Measurements from ENCODE around the gene SMIM9. TPM values are rescaled to one million over a fixed set of nuclear protein-coding genes. Genes with fewer than 3 reads are reported as not detected.

SMIM9 gene
- total and polyA plus RNA-seq, 9 of the 15 experiments (the other 6 are each of a cell fraction or from before 2014, with no cell fraction given) = 0.08 TPM; not detected in 8

GRCh38 chrX:154784149-154784995, 50.1 kb downstream of the SMIM9 start (continued):
- TF ChIP-seq SIN3B (IDR thresholded peaks at IDR 0.05; ENCODE audit: low read depth) (no peak), RBM25 (IDR thresholded peaks at IDR 0.05; ENCODE audit: low read depth, low read length, severe bottlenecking) (no peak), SRF (CRISPR knock-in tag; IDR thresholded peaks at IDR 0.05) (no peak), MAZ (CRISPR knock-in tag; conservative IDR thresholded peaks at IDR 0.05 in 1 of 2, IDR thresholded peaks at IDR 0.05 in 1 of 2) (no peak), U2AF1 (optimal IDR thresholded peaks at IDR 0.05; ENCODE audit: low read depth, low read length) (no peak), MGA (IDR thresholded peaks at IDR 0.05) (no peak), BCOR (IDR thresholded peaks at IDR 0.05) (no peak), BRCA1 (IDR thresholded peaks at IDR 0.05) (no peak), BRCA1 (CRISPR knock-in tag; IDR thresholded peaks at IDR 0.05) (no peak), TOE1 (IDR thresholded peaks at IDR 0.05; ENCODE audit: borderline replicate concordance) (no peak), TOE1 (CRISPR knock-in tag; IDR thresholded peaks at IDR 0.05; ENCODE audit: borderline replicate concordance, low read depth) (no peak), ZNF124 (CRISPR knock-in tag; IDR thresholded peaks at IDR 0.05) (no peak)
- TF ChIP-seq, protein P1, sequence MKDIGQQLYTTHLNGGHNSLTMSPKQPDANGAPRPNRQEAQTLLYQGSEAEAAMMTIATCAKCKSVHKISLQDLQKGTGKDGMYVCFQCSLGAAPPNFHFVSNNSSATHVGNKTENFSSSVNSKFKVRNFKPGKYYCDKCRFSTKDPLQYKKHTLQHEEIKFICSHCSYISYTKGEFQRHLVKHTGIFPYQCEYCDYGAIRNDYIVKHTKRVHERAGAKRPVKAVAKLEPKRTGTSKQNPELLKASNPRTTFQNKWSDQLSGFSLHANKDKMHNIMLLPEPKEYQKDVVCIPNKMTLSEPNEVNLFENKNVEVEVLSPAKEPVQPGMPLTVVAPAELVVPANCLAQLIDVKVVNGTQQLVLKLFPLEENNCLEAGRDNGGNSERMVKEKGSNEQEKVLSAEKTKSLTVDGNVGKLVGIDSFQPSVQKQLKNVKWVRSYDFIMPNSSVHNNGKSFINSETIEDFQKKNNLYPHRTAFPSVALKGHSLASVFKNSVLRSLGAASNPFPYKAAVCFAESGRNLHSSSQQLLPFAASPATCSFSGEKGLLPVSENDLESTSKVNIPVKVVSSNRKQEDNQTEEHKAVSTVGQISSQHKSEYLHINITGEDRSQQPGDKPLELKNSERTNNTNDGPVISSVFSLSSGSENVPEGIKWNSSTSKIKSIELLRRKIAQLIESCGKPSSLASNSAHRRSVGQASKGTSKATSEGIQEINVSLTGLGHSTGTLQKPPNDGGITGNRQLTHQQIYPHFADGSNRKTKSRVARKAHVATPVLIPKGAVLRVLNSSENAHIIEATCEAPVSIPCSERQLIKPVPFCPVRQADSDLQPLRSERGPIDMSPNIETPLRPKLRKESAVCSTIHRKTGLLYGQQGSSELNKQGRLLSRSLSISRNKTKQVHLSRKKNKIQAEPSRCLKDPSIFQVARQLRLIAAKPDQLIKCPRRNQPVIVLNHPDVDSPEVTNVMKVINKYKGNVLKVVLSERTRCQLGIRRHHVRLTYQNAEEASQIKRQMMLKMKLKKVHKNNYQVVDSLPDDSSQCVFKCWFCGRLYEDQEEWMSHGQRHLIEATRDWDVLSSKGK (CRISPR knock-in tag; IDR thresholded peaks at IDR 0.05) = no peak

Measured in K562 (cell line).